RKO (cell line): ENCODE data around the gene SERPINE3.

Source experiments
- DNase-seq: peaks from one replicate; pipeline ENCODE4 v3.0.0-alpha.2; 2016; ENCODE audit warnings: low spot score

SERPINE3 gene

GRCh38 chr13:51328488-51328887, 11.0 kb upstream of the SERPINE3 start:
- DNase-seq: no peak

GRCh38 chr13:51329606-51330005, 9.9 kb upstream of the SERPINE3 start:
- no peak for DNase-seq

- no peak for DNase-seq
Measured at GRCh38 chr13:51330791-51331190, 8.7 kb upstream of the SERPINE3 start.

GRCh38 chr13:51331354-51331861, 8.1 kb upstream of the SERPINE3 start:
- DNase-seq: no peak

GRCh38 chr13:51332566-51333361, 6.7 kb upstream of the SERPINE3 start:
- no peak for DNase-seq

GRCh38 chr13:51333421-51333820, 6.1 kb upstream of the SERPINE3 start:
- no peak for DNase-seq

GRCh38 chr13:51333826-51334225, 5.7 kb upstream of the SERPINE3 start:
- DNase-seq: no peak

- no peak for DNase-seq
Measured at GRCh38 chr13:51336746-51337145, 2.7 kb upstream of the SERPINE3 start.

GRCh38 chr13:51339952-51340732, 651 bp downstream of the SERPINE3 start:
- DNase-seq: no peak

GRCh38 chr13:51341232-51341631, 1.7 kb downstream of the SERPINE3 start:
- DNase-seq: no peak

- no peak for DNase-seq
Measured at GRCh38 chr13:51341791-51342190, 2.3 kb downstream of the SERPINE3 start.

- DNase-seq: peak; percentile 11
Measured at GRCh38 chr13:51342706-51343105, 3.2 kb downstream of the SERPINE3 start.

- no peak for DNase-seq
Measured at GRCh38 chr13:51343475-51343874, 4.0 kb downstream of the SERPINE3 start.

GRCh38 chr13:51346397-51346796, 6.9 kb downstream of the SERPINE3 start:
- no peak for DNase-seq

GRCh38 chr13:51347099-51347498, 7.6 kb downstream of the SERPINE3 start:
- no peak for DNase-seq

GRCh38 chr13:51348069-51348967, 8.8 kb downstream of the SERPINE3 start:
- no peak for DNase-seq

GRCh38 chr13:51349016-51349415, 9.5 kb downstream of the SERPINE3 start:
- no peak for DNase-seq

- no peak for DNase-seq
Measured at GRCh38 chr13:51355217-51355616, 15.7 kb downstream of the SERPINE3 start.

GRCh38 chr13:51357928-51358595, 18.6 kb downstream of the SERPINE3 start:
- DNase-seq: no peak

- DNase-seq: no peak
Measured at GRCh38 chr13:51359352-51359751, 19.9 kb downstream of the SERPINE3 start.

GRCh38 chr13:51360489-51360888, 21.0 kb downstream of the SERPINE3 start:
- DNase-seq: no peak

GRCh38 chr13:51361106-51361505, 21.6 kb downstream of the SERPINE3 start:
- no peak for DNase-seq
